Tibial nerve (tissue), 3 donors: ENCODE results near the gene ADH7.

Source experiments
- CTCF ChIP-seq, 5 experiments: fragments of 200-600 bp in 3 of 5; fragments of 450-650 bp in 2 of 5; sonication (generic) in 3 of 5; IDR thresholded peaks; one replicate each; pipeline ENCODE4 v1.5.1; 2016 to 2019; ENCODE audit warnings: antibody characterized with exemption in 5 of 5, mild to moderate bottlenecking in 3 of 5, moderate library complexity in 2 of 5
- POLR2A ChIP-seq, 2 donors: fragments of 450-650 bp; IDR thresholded peaks; one replicate each; pipeline ENCODE4 v1.6.1; 2017; ENCODE audit warnings: antibody characterized with exemption in 2 of 2, mild to moderate bottlenecking in 2 of 2, moderate library complexity in 2 of 2

- TF ChIP-seq CTCF (IDR thresholded peaks at IDR 0.05) (no peak), POLR2A (IDR thresholded peaks at IDR 0.05) (no peak)
These were observed 3.3 kb upstream of the ADH7 start for GRCh38 chr4:99438405-99438780.
